SK-N-DZ (cell line): Measurements from ENCODE around the gene FOXR1.
A peak's percentile ranks its signal among the peaks of the same experiment; 100 is the strongest.
"Not testable (repeated sequence)": the region's sequence is repeated elsewhere in the genome, so short reads cannot be mapped to it uniquely, and the experiment has no call there.

Experiments
- DNase-seq: peaks from one replicate; pipeline ENCODE4 v3.0.0-alpha.2; 2015; ENCODE audit warnings: low spot score

FOXR1 gene

DNA sequence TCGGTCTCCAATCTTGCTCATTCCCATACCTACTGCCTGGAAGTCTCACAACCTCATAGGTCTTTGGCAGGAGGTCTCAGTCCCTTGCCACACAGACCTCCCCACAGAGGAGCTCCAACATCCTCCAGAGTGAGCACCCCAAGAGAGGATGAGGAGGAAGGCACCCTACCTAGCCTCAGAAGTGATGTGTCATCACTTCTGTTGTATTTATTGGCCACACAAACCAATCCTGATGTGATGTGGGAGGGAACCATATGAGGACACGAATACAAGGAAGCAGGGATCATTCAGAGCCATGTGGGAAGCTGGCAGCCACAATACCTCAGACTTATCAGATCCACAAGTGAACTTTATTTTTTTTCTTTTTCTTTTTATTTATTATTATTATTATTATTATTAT, 24.5 kb upstream of the FOXR1 start:
- no peak for DNase-seq

- DNase-seq = no peak
Measured at GRCh38 chr11:118948000-118948399, 23.6 kb upstream of the FOXR1 start.

- DNase-seq = peak; percentile 95
Measured at GRCh38 chr11:118953265-118953664, 18.3 kb upstream of the FOXR1 start.

GRCh38 chr11:118953976-118954375, 17.6 kb upstream of the FOXR1 start:
- not testable (repeated sequence) for DNase-seq

DNA sequence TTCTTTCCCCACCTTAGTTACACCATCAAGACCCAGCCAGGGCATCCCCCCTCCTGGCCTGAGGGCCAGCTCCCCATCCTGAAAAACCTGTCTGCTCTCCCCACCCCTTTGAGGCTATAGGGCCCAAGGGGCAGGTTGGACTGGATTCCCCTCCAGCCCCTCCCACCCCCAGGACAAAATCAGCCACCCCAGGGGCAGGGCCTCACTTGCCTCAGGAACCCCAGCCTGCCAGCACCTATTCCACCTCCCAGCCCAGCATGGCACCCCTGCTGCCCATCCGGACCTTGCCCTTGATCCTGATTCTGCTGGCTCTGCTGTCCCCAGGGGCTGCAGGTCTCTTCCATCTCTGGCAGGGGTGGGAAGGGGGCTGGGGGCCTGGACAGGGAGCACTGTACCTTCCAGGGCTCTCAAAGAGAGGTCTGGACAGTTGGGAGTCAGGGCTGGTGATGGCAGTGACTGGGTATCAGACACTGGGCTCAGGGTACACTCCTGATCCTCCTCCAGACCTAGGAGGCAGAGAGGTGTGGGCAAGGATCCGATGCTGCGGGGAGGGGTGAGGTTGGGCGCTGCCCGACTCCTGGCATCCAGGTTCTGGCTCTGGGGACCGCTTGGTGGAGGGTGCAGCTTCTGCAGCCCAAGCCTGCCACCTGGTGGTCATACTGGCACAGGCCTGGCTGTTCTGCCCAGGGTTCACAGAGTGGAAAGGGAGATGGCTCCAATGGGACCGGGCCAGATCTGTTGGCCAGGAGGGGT, 15.3 kb upstream of the FOXR1 start, which contains the start of gene UPK2:
Gene UPK2 (plus strand): TSS at position 205 of the 753 bp plus-strand sequence. CDS start 53 bp downstream, at position 258.
- peak; percentile 69 for DNase-seq

DNA sequence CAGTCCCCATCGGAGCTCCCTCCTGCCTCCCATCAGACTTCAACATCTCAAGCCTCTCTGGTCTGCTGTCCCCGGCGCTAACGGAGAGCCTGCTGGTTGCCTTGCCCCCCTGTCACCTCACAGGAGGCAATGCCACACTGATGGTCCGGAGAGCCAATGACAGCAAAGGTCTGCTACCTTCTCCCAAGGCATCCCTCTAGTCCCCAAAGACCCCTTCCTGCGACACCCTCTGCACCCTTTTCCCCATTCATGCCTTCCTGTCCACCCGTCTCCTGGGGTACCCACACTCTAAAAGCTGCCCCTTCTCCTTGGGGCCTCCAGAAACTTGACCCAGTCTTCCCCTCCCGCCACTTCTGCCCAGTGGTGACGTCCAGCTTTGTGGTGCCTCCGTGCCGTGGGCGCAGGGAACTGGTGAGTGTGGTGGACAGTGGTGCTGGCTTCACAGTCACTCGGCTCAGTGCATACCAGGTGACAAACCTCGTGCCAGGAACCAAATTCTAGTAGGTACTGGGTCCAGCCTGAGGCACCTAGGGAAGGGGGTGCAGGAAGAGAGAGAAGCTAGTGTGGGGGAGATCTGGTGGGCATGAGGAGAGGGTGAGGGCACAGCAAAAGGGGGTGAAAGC, 14.6 kb upstream of the FOXR1 start:
- DNase-seq = no peak

DNA sequence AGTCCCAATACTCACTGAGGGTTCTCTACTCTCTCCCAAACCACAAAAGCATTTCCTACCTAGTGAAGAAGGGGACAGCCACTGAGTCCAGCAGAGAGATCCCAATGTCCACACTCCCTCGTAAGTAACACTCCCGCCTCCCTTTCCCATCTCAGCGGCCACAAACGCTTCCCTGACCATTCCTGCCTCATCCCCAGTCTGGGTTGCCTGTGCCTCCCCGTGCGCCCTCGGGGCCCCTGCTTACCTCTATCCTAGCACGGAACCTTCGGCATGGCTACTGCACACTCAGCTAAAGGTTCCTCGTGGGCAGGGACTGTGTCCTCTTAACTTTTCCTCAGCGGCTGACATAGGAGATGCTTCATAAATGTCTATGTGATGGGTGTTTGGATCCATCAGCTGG, 14.0 kb upstream of the FOXR1 start:
- DNase-seq = no peak

- no peak for DNase-seq
Measured at GRCh38 chr11:118957968-118958367, 13.6 kb upstream of the FOXR1 start.

DNA sequence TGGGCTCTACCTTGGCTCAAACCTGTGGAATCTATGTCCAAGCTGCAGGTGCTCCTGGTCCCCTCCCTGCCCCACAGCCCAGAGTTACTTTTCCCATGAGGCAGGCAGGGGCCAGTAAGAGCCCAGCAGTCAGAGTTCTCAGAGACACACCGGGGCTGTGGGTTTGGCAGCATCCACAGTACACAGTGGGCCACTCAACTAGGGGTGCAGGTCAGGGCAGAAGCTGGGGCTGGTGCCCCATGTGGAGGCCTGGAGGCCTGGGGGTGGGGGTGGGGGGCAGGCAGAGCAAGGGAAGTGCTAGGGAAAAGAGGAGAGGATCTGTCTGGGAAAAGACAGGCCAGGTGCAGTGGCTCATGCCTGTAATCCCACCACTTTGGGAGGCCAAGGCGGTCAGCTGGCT, 13.0 kb upstream of the FOXR1 start:
- no peak for DNase-seq

DNA sequence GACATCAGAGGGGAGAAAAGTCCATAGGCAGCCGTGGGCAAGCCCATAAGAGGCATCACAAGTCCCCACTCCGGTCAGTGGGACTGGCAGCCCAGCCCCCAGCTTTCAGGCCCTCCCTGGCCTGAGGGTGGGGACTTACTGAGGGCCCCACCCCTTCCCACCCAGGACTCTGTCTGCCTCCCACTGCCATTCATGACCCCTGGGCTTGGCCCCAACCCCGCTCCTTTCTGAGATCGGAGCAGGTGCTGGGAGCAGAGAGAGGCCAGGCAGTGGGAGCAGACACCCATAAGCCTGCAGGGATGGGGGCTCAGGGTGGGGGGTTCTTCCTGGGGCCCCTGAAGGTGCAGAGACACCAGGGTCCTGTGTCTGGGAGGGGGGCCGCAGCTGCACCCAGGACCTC, 10.4 kb upstream of the FOXR1 start:
- no peak for DNase-seq

DNA sequence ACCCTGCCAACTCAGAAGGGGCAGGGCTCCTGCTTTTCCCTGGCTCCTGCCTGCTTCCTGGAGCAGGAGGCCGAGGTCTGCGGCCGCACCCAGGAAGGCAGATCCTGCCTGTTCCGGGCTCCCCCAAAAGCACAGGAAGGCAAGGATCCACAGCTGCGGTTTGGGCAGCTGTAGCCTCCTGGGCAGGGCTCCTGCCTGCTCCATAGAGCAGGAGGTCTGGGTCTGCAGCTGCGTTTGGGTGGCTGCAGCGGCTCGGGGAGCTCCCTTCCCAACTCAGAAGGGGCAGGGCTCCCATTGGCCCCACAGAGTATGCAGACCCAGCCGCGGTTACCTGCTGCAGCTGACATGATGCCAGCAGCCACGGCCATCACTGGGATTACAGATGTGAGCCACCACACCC, 10.0 kb upstream of the FOXR1 start:
- no peak for DNase-seq

- DNase-seq = not testable (repeated sequence)
Measured at GRCh38 chr11:118969508-118969907, 2.1 kb upstream of the FOXR1 start.

DNA sequence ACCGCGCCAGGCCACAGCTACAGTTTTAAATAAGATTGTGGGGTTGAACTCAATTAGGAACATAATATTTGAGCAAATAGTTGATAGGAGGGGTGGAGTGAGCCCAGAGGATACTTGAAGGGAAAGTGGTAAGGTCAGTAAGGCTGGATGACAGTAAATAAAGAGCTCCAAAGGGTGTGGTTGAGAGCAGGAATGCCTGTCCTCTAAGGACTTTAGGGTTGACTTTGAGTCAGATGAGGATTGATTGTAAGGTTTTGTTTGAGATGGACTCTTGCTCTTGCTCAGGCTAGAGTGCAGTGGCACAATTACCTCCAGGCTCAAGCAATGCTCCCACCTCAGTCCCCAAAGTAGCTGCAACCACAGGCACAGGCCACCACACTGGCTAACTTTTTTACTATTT, 2.4 kb downstream of the FOXR1 start:
- no peak for DNase-seq

DNA sequence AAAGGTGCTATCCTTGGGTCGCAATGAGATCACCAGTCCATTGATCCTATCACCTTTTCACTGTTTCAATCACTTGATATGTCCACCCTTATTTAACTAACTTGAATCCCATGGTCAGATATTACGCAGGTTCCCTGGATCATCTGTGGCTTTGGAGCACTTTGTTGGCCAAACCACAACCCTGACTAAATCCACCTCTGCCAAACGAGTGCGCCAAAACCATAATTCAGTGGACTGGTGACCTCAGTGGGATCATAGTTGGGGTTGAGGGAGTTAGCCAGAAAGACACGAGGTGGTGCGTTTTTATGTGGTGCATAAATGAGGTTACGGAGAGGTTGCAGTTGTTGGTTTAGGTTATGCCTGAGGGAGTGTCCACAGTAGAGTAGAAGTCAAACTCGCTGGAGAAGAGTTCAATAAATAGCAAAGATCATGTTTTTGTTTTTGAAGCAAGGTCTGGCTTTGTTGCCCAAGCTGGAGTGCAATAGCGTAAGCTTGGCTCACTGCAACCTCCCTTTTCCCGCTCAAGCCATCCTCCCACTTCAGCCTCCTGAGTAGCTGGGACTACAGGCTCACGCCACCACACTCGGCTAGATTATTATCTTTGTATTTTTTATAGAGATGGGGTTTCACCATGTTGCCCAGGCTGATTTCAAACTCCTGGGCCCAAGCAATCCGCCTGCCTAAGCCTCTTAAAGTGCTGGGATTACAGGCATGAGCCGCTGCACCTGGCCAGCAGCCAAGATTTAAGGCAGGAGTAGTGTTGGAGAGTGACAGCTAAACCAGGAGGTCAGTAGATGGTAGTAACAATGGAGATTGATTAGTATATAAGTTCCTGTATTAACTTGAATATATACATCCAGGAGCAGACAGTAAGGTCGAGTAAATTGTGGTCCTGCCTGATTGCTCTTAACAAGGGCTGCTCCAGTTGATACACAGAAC, 4.5 kb downstream of the FOXR1 start:
- no peak for DNase-seq

- DNase-seq = no peak
Measured at GRCh38 chr11:118979434-118979833, 7.9 kb downstream of the FOXR1 start.

GRCh38 chr11:118980191-118980881, 8.8 kb downstream of the FOXR1 start:
- no peak for DNase-seq

GRCh38 chr11:118984337-118984736, 12.8 kb downstream of the FOXR1 start:
- DNase-seq = not testable (repeated sequence)

GRCh38 chr11:118984825-118985224, 13.3 kb downstream of the FOXR1 start:
- no peak for DNase-seq

- no peak for DNase-seq
Measured at GRCh38 chr11:118988280-118988679, 16.7 kb downstream of the FOXR1 start.

- not testable (repeated sequence) for DNase-seq
Measured at GRCh38 chr11:118991486-118992038, 20.0 kb downstream of the FOXR1 start.
